GM12878 (cell line): ENCODE results near the gene NR3C1. TPM values are rescaled to one million over a fixed set of nuclear protein-coding genes. Genes with fewer than 3 reads are reported as not detected.

Experiments
- ATAC-seq: fragments of 200-7000 bp; cut with Tn5 transposase; 3 replicates; pipeline ENCODE4 v1.9.1; 2020; ENCODE audit warnings: mild to moderate bottlenecking, moderate library complexity
- BruUV-seq: library from RNA; stranded (reverse); fragments of 400-500 nt; replicated peaks from 2 replicates; lab custom pipeline; 2021; lab: Mats Ljungman, UMichigan
- CTCF ChIA-PET: fragments of 300-600 bp; sonication (Branson Sonifier 250); formaldehyde crosslinking; extraction: SDS; loops from one replicate; lab custom pipeline; 2021; ENCODE audit warnings: inconsistent platforms; lab: Yijun Ruan, JAX
- POLR2A ChIA-PET: fragments of 350-600 bp; formaldehyde crosslinking; extraction: SDS; loops from one replicate; lab custom pipeline; 2021; ENCODE audit warnings: inconsistent platforms; lab: Charles Lee
- RAD21 ChIA-PET: fragments of 300-600 bp; sonication (Branson Sonifier 250); formaldehyde crosslinking; loops from one replicate; lab custom pipeline; 2023; ENCODE audit warnings: antibody characterized with exemption; ENCODE audit not compliant: unreplicated experiment; lab: Charles Lee
- SMC1A ChIA-PET: fragments of 300-600 bp; sonication (Branson Sonifier 250); formaldehyde crosslinking; loops from one replicate; lab custom pipeline; 2023; ENCODE audit not compliant: unreplicated experiment, uncharacterized antibody; lab: Charles Lee
- DNase-seq: peaks from one replicate; pipeline ENCODE4 v3.0.0-alpha.2; 2011; ENCODE audit warnings: low read depth, low spot score
- FAIRE-seq: peaks from 3 replicates; lab custom pipeline; 2011; peaks lifted over from hg19 to GRCh38; lab: Jason Lieb, UNC
- H2AFZ ChIP-seq: 2 replicates; pipeline ENCODE4 v1.6.0; 2011; ENCODE audit warnings: low read depth, low read length, control low read depth; ENCODE audit not compliant: control insufficient read depth
- H3K27ac ChIP-seq: 2 replicates; pipeline ENCODE4 v1.5.1; 2011; ENCODE audit warnings: control low read depth; ENCODE audit not compliant: control insufficient read depth, insufficient read depth
- H3K27me3 ChIP-seq, 2 experiments: replicated peaks in 1 of 2; 2 replicates each; pipeline versions ENCODE4 v1.6.0 to v1.6.1; 2011; ENCODE audit warnings: low read length in 1 of 2; ENCODE audit not compliant: control insufficient read depth in 2 of 2, insufficient read depth in 2 of 2
- H3K36me3 ChIP-seq, 2 experiments: 2 replicates each; pipeline ENCODE4 v1.5.1; 2011; ENCODE audit warnings: low read length in 1 of 2; ENCODE audit not compliant: control insufficient read depth in 2 of 2, insufficient read depth in 2 of 2
- H3K4me1 ChIP-seq: 2 replicates; pipeline ENCODE4 v1.6.1; 2011; ENCODE audit warnings: mild to moderate bottlenecking, low read length, moderate library complexity, mixed read lengths; ENCODE audit not compliant: control insufficient read depth, insufficient read depth
- H3K4me2 ChIP-seq: 2 replicates; pipeline ENCODE4 v1.6.0; 2011; ENCODE audit warnings: control low read depth; ENCODE audit not compliant: control insufficient read depth, insufficient read depth
- H3K4me3 ChIP-seq: fragments of 200-600 bp; sonication (generic); 2 replicates; pipeline ENCODE4 v1.5.1; 2016
- H3K79me2 ChIP-seq: 2 replicates; pipeline ENCODE4 v1.6.0; 2011; ENCODE audit warnings: low read length; ENCODE audit not compliant: control insufficient read depth, insufficient read depth
- H3K9ac ChIP-seq: 2 replicates; pipeline ENCODE4 v1.8.0; 2011; ENCODE audit warnings: low read length, control low read depth, mixed read lengths; ENCODE audit not compliant: control insufficient read depth, insufficient read depth
- H3K9me3 ChIP-seq: replicated peaks from 3 replicates; pipeline ENCODE4 v1.5.1; 2011; ENCODE audit warnings: mild to moderate bottlenecking, low read length; ENCODE audit not compliant: control insufficient read depth, insufficient read depth
- H4K20me1 ChIP-seq: 2 replicates; pipeline ENCODE4 v1.6.0; 2011; ENCODE audit not compliant: control insufficient read depth, insufficient read depth
- ATF3 ChIP-seq: IDR thresholded peaks from 2 replicates; pipeline ENCODE4 v1.6.1; 2011; ENCODE audit warnings: low read depth, mild to moderate bottlenecking, low read length, moderate library complexity, borderline replicate concordance; ENCODE audit errors: extremely low read depth
- IKZF2 ChIP-seq, 2 experiments: fragments of 450-650 bp; IDR thresholded peaks; 2 replicates each; pipeline ENCODE4 v1.6.1; 2017; ENCODE audit warnings: mild to moderate bottlenecking in 2 of 2, moderate library complexity in 2 of 2
- MTA3 ChIP-seq: IDR thresholded peaks from 2 replicates; pipeline ENCODE4 v1.6.1; 2012; ENCODE audit warnings: low read length, inconsistent platforms, borderline replicate concordance
- POLR2A ChIP-seq: IDR thresholded peaks from 2 replicates; pipeline ENCODE4 v1.6.1; 2011; ENCODE audit warnings: low read depth, mild to moderate bottlenecking, low read length
- RFX5 ChIP-seq: IDR thresholded peaks from 2 replicates; pipeline ENCODE4 v1.6.1; 2011; ENCODE audit warnings: low read depth, low read length, improper control_type of control experiment
- RUNX3 ChIP-seq: IDR thresholded peaks from 2 replicates; pipeline ENCODE4 v1.6.1; 2012; ENCODE audit warnings: low read length, inconsistent platforms
- USF1 ChIP-seq: IDR thresholded peaks from 2 replicates; pipeline ENCODE4 v1.6.1; 2011; ENCODE audit warnings: borderline replicate concordance, low read depth, mild to moderate bottlenecking, moderate library complexity, mixed read lengths, low read length; ENCODE audit not compliant: insufficient read depth; ENCODE audit errors: extremely low read length
- ZNF207 ChIP-seq: fragments of 450-650 bp; IDR thresholded peaks from 2 replicates; pipeline ENCODE4 v1.6.1; 2014; ENCODE audit warnings: antibody characterized with exemption, mild to moderate bottlenecking, borderline replicate concordance
- ZNF24 ChIP-seq: fragments of 450-650 bp; IDR thresholded peaks from 2 replicates; pipeline ENCODE4 v1.6.1; 2017; ENCODE audit warnings: antibody characterized with exemption, mild to moderate bottlenecking
- ZNF274 ChIP-seq: IDR thresholded peaks from one replicate; pipeline ENCODE4 v1.8.0; 2011; ENCODE audit not compliant: insufficient read length, insufficient read depth
- ZNF384 ChIP-seq: IDR thresholded peaks from 2 replicates; pipeline ENCODE4 v1.6.1; 2012; ENCODE audit warnings: low read depth, mild to moderate bottlenecking, low read length, improper control_type of control experiment, borderline replicate concordance
- WGBS: methylation state at CpG from one replicate; pipeline ENCODE4 v1.1.6; 2016; ENCODE audit warnings: low lambda C conversion rate; ENCODE audit not compliant: insufficient replicate concordance, insufficient coverage; ENCODE audit errors: missing lambda C conversion rate; 5-methylcytosine and 5-hydroxymethylcytosine counted together
- in situ Hi-C: fragments of 300-500 bp; cut with MboI; formaldehyde crosslinking; loops from 9 replicates; pipeline ENCODE4 v1.14.3; 2018; ENCODE audit warnings: mixed read lengths
- intact Hi-C: fragments of 100-400 bp; cut with micrococcal nuclease; formaldehyde crosslinking; loops from one replicate; pipeline ENCODE4 v1.14.2; 2022; ENCODE audit not compliant: unreplicated experiment
- polyA plus RNA-seq, 11 experiments: library from polyadenylated mRNA; depleted of rRNA in 4 of 11; unstranded in 6 of 11; stranded (reverse) in 5 of 11; fragments of >200 nt; fragmentation: Nextera tagmentation in 4 of 11; fragmentation: Illumina TruSeq in 1 of 11; extraction: Ambion mirVana in 4 of 11; extraction: Trizol in 1 of 11; gene quantifications; 1 replicate in 1 of 11; 2 replicates in 10 of 11; pipeline versions ENCODE4 v1.2.1 to v1.2.3, GENCODE V29; 2011 to 2016; ENCODE audit warnings: inconsistent platforms in 2 of 11, missing spikeins in 2 of 11, low read depth in 1 of 11
- total RNA-seq, 4 experiments: library from RNA; depleted of rRNA in 3 of 4; stranded (reverse); fragments of >200 nt in 3 of 4; fragmentation: Illumina TruSeq in 1 of 4; extraction: Trizol in 1 of 4; gene quantifications; 2 replicates each; pipeline versions ENCODE4 v1.2.1 to v1.2.3, GENCODE V29; 2013 to 2021
- TF ChIP-seq, protein P1 (sequence below): IDR thresholded peaks from 2 replicates; pipeline ENCODE4 v1.6.1; 2012; ENCODE audit warnings: low read depth, low read length, improper control_type of control experiment
- TF ChIP-seq, protein P2 (sequence below): IDR thresholded peaks from 2 replicates; pipeline ENCODE4 v1.6.1; 2012; ENCODE audit warnings: improper control_type of control experiment, low read depth, low read length; ENCODE audit not compliant: insufficient replicate concordance
- TF ChIP-seq, protein P3 (sequence below): fragments of 450-650 bp; IDR thresholded peaks from 2 replicates; pipeline ENCODE4 v1.6.1; 2016; ENCODE audit warnings: mild to moderate bottlenecking

NR3C1 gene
- total and polyA plus RNA-seq, 10 of the 15 experiments (the other 5 are each of a cell fraction or from before 2014, with no cell fraction given): 49.7 to 141 (median 109) TPM

- DNase-seq: no peak
- no peak overlapping the region for H2AFZ ChIP-seq
- peak; percentile 90 for ATAC-seq
- SMC1A ChIA-PET: interaction anchor here (0.6 to 6.2 kb wide), 7 partner anchors 19 to 137 kb away, joined by 3 to 60 read pairs (median 3); no protein-coding TSS in a partner anchor
- no peaks in the 10 kb centered on the region for H4K20me1 ChIP-seq
- in situ Hi-C loops (no loop called here), intact Hi-C loops (loop anchor here (1.0 kb wide), 1 partner anchor 21 kb away; no protein-coding TSS in a partner anchor)
- H3K4me1 ChIP-seq: peaks cover 22% of the 10 kb centered on the region
- FAIRE-seq: peak; percentile 18
- H3K79me2 ChIP-seq: no peaks in the 10 kb centered on the region
- POLR2A ChIA-PET: no interaction called here
- RAD21 ChIA-PET: interaction anchor here (0.7 to 1.3 kb wide), 3 partner anchors 34 to 63 kb away, joined by 3 to 4 read pairs (median 4); no protein-coding TSS in a partner anchor
- H3K27me3 ChIP-seq: no peaks in the 10 kb centered on the region
- H3K9me3 ChIP-seq: no peaks in the 10 kb centered on the region
- no peak overlapping the region; the same call in 1 of the 2 replicates for H3K9ac ChIP-seq
- no peak overlapping the region for H3K4me3 ChIP-seq
- BruUV-seq: no TSS peak
- 87% methylated on average over 3 of the region's 3 CpGs for WGBS
- H3K4me2 ChIP-seq: no peak overlapping the region
- H3K36me3 ChIP-seq: no peaks in the 10 kb centered on the region
- CTCF ChIA-PET: interaction anchor here (1.1 kb wide), 1 partner anchor 106 kb away, joined by 3 read pairs; no protein-coding TSS in a partner anchor
- H3K27ac ChIP-seq: peak overlapping the region; percentile 59
- TF ChIP-seq ATF3: no peak
- TF ChIP-seq IKZF2 (IDR thresholded peaks at IDR 0.05): peak; percentile 31 to 65; a peak in 3 of 4 replicates
- no peak for TF ChIP-seq POLR2A
- TF ChIP-seq ZNF24: no peak
- TF ChIP-seq RUNX3: peak; percentile 77
- TF ChIP-seq, protein P1, sequence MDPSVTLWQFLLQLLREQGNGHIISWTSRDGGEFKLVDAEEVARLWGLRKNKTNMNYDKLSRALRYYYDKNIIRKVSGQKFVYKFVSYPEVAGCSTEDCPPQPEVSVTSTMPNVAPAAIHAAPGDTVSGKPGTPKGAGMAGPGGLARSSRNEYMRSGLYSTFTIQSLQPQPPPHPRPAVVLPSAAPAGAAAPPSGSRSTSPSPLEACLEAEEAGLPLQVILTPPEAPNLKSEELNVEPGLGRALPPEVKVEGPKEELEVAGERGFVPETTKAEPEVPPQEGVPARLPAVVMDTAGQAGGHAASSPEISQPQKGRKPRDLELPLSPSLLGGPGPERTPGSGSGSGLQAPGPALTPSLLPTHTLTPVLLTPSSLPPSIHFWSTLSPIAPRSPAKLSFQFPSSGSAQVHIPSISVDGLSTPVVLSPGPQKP: no peak
- 0 out of 2 replicates have a peak, but pooled peaks have one; percentile 25 for TF ChIP-seq MTA3
- no peak for TF ChIP-seq ZNF207
- no peak for TF ChIP-seq USF1
- no peak for TF ChIP-seq ZNF384
- TF ChIP-seq, protein P2, sequence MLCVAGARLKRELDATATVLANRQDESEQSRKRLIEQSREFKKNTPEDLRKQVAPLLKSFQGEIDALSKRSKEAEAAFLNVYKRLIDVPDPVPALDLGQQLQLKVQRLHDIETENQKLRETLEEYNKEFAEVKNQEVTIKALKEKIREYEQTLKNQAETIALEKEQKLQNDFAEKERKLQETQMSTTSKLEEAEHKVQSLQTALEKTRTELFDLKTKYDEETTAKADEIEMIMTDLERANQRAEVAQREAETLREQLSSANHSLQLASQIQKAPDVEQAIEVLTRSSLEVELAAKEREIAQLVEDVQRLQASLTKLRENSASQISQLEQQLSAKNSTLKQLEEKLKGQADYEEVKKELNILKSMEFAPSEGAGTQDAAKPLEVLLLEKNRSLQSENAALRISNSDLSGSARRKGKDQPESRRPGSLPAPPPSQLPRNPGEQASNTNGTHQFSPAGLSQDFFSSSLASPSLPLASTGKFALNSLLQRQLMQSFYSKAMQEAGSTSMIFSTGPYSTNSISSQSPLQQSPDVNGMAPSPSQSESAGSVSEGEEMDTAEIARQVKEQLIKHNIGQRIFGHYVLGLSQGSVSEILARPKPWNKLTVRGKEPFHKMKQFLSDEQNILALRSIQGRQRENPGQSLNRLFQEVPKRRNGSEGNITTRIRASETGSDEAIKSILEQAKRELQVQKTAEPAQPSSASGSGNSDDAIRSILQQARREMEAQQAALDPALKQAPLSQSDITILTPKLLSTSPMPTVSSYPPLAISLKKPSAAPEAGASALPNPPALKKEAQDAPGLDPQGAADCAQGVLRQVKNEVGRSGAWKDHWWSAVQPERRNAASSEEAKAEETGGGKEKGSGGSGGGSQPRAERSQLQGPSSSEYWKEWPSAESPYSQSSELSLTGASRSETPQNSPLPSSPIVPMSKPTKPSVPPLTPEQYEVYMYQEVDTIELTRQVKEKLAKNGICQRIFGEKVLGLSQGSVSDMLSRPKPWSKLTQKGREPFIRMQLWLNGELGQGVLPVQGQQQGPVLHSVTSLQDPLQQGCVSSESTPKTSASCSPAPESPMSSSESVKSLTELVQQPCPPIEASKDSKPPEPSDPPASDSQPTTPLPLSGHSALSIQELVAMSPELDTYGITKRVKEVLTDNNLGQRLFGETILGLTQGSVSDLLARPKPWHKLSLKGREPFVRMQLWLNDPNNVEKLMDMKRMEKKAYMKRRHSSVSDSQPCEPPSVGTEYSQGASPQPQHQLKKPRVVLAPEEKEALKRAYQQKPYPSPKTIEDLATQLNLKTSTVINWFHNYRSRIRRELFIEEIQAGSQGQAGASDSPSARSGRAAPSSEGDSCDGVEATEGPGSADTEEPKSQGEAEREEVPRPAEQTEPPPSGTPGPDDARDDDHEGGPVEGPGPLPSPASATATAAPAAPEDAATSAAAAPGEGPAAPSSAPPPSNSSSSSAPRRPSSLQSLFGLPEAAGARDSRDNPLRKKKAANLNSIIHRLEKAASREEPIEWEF: peak; percentile 31
- TF ChIP-seq ZNF274: no peak
- TF ChIP-seq RFX5: no peak
- TF ChIP-seq, protein P3, sequence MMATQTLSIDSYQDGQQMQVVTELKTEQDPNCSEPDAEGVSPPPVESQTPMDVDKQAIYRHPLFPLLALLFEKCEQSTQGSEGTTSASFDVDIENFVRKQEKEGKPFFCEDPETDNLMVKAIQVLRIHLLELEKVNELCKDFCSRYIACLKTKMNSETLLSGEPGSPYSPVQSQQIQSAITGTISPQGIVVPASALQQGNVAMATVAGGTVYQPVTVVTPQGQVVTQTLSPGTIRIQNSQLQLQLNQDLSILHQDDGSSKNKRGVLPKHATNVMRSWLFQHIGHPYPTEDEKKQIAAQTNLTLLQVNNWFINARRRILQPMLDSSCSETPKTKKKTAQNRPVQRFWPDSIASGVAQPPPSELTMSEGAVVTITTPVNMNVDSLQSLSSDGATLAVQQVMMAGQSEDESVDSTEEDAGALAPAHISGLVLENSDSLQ: no peak
Measured at GRCh38 chr5:143251190-143251589, 152.3 kb downstream of the NR3C1 start.
